Measurements from ENCODE around the gene HMX1.
A peak's percentile ranks its signal among the peaks of the same experiment; 100 is the strongest.

Gene HMX1

DNA sequence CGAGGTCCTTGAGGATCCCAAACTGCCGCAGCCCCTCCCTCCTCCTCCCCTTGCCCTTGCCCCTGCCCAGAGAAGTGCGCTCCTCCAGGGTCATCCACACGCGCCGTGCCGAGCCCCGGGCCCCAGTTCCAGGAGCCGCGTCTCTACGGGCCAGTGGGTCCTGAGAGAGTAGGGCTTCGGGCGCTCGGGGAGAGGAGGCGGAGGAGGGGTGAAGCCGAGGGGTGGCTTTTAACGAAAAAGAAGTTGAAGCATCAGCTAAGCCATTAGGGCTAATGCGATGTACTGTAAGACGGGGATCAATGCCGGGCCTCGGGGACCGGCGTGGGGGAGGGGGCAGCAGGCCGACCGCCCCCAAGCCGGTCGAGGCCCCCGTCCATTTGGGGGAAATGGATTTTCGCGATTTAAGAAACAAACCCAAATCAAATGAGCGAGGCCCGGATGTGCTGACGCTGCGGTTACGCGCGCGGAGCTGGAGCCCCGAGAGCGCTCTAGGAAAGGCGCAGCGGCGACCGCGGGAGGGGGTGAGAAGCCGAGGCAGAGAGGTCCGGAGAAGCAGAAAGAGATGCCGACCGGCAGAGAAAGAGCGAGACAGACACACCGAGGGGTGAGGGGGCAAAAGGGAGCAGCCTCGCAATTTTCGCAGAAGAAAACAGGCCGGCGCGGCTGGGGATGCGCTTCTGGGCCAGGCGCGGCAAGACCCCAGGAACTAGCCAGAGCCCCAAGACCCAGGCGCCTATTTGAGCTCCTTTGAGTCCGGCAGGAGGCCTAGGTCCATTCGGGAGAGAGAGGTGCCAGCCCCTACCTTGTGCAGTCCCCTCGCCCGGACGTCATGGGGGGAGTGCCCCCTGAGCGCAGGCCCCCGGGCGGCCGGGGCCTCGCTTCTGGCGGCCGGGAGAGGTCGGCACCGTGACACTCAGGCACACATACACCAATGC, 13.6 kb downstream of the HMX1 start:
- no peak for DNase-seq (ENCODE audit: low read depth, low spot score)

DNA sequence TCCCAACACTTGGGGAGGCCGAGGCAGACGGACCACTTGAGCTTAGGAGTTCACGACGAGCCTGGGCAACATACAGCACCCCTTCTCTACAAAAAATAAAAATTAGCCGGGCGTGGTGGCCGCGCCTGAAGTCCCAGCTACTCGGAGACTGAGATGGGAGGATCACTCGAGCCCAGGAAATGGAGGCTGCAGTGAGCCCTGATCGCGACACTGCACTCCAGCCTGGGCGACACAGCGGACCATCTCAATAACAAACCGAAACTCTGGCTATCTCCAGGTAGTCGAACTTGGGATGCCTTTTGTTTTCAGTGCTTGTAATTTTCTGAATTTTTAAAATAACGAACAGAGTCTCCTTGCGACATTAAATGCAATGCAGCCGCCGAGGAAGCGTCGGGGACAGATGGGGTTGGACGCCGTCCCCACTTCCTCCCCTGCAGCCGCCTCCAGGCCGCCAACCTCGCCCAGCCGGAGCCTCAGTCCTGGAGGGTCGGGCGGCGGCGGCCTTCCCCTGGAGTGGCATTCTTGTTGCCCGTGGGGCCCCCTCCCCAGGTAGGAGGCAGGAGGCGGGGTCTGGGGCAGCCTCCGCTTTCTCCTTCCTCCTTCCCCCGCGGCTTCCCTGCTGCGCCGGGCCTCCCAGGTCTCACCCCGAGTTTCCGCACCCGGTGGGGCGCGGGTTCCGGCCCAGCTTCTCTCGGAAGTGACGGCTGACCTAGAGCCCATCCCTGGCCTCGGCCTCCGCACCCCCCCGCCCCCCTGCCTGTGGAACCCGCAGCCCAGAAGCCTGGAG, 14.6 kb downstream of the HMX1 start:
- DNase-seq (ENCODE audit: low read depth, low spot score): peak; percentile 23

DNA sequence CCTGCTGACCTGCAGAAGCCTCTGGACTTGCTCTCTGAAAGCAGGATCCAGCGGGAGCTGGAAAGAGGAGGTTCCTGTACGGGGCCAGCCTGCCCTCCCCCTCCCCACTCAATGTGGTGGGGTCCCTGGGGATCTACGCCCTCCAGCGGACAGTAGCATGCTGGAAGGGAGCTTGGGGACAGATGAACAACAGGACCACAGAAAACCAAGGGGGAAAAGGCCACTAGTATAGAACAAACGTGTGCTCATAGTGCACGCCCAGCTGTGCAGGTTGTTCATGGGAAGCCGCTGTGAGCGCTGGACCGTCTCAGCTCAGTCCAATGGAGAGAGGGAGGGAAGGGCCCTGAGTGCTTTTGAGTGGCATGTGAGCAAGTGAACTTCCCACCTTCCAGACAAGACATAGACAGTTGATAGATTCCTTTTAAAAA, 15.8 kb downstream of the HMX1 start:
- DNase-seq (ENCODE audit: low read depth, low spot score): peak; percentile 80

DNA sequence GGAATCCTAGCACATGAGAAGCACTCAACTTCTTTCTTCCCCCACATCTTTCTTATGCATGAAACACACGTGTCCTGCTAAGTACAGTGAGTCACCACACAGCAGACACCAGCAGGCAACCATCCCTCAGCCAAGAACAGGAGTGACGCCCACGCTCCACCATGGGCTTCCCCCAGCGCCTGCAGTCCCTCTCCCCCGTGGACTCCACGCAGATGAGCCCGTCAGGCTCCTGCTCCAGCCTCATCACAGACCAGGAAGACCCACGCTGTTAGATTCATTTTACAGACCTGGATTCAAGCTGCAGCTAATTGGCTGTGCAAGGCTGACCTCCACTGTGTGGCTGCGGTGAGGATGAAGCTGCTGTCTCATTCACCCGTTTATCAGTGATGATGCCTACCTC, 16.7 kb downstream of the HMX1 start:
- DNase-seq (ENCODE audit: low read depth, low spot score): peak; percentile 11

DNA sequence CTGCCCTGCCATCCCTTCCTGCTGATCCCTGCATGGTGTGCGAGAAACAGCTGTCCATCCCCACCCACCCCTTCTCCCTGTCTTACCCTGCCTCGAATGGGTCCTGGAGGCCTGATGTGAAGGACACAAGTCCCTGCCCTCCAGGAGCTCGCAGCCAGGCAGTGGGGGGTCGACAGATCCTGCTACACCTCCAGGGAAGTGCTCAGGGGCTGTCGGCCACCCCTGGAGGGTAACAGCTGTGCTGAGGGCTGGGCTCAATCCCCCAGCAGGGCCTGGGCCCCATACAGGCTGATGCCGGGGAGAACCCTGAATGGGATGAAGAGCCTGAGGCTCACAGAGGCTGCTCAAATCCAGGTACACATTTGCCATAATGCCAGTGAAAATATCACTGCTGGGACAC, 17.6 kb downstream of the HMX1 start:
- peak; percentile 5 for DNase-seq (ENCODE audit: low read depth, low spot score)

DNA sequence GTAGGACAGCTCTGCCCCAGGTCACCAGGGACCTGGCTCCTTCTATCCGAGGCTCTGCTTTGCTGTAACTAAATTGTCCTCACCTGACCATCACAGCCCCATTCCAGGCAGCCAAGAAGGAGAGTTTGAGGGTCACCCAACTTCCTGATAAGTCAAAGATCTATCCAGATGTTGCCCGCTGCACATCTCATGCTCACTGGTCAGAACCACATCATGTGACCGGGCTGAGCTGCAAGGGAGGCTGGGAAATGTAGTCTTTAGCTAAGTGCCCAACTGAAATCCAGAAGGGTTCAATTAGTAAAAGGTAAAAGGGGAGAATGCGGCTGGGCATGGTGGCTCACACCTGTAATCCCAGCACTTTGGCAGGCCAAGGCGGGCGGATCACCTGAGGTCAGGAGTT, 18.4 kb downstream of the HMX1 start:
- peak; percentile 16 for DNase-seq (ENCODE audit: low read depth, low spot score)

DNA sequence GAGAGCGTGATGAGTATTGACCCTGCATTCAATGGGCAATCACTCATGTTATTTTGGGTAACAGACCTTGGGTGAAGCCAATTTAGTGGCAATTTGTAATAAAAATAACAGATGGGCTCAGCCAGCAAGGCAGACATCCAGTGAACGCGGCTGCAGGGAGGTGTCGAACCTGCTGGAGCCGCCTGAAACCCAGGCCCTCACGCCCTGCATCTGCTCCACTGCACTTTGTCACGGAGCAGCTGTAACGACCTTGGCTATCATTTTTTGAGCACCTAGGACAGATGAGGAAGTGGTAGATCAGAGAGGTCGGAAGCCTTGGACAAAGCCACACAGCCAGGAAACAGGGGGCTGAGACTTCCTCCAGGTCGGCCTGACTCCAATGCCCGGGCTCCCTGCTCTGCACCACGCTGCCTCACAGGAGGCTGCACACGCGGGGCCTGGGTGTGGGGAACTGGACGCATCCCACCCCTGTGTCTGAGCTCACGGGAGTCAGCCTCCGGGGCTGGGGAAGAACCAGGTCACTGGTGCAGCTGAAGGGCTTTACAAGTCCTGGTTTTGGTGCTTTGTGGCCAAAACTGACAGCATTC, 19.4 kb downstream of the HMX1 start:
- DNase-seq (ENCODE audit: low read depth, low spot score): no peak

DNA sequence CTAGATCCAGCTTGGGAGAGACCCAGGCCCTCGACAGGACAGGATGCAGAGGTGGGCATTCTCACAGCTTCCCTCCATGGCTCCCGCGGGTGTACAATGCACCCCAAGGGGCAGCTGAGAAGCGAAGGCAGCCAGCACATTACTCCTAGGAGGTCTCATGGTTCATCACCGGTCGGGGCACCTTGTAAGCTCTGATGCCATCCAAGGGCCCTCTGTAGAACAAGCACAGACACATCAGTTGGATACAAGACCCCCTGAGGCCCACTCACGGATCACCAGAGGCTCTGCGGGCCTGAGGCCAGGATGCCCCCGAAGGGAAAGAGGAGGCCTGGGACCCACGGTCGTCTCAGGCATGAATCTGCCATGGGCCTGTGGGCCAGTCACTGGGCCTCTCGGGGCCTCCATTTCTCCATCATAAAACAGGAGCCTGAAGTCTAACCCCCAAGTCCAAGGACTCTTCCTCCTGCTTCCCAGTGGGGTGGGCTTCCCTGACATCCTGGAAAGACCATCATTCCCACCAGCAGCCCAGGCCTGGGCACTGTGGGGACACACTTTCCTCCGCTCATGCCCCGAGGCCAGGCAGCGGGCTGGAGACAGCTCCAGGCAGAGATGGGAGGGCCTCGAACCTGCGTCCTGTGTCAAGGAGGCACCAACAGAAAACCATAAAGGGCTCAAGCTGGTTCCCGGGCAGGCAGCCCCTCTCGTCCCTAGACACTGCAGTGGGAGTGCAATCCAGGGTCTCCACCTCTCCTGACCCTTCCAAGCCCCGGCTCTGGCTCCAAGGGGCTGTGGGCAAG, 20.1 kb downstream of the HMX1 start:
- DNase-seq (ENCODE audit: low read depth, low spot score): no peak

DNA sequence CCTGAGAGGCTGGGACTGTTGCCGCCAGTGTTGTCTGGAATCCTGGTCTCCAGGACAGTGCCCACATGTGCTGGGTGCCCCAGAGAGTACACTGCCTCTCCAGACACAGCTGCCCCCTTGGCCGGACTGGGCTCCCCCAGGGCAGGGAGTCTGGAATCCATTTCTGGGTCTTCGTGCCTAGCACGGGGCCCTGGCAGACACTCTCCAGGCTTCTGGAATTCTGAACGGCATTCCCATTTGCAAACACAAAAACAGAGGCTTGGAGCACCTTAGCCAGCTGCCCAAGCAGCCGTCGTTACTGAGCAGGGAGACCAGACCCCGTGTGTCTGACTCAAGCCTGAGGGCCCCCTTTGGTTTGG, 20.8 kb downstream of the HMX1 start:
- no peak for DNase-seq (ENCODE audit: low read depth, low spot score)

DNA sequence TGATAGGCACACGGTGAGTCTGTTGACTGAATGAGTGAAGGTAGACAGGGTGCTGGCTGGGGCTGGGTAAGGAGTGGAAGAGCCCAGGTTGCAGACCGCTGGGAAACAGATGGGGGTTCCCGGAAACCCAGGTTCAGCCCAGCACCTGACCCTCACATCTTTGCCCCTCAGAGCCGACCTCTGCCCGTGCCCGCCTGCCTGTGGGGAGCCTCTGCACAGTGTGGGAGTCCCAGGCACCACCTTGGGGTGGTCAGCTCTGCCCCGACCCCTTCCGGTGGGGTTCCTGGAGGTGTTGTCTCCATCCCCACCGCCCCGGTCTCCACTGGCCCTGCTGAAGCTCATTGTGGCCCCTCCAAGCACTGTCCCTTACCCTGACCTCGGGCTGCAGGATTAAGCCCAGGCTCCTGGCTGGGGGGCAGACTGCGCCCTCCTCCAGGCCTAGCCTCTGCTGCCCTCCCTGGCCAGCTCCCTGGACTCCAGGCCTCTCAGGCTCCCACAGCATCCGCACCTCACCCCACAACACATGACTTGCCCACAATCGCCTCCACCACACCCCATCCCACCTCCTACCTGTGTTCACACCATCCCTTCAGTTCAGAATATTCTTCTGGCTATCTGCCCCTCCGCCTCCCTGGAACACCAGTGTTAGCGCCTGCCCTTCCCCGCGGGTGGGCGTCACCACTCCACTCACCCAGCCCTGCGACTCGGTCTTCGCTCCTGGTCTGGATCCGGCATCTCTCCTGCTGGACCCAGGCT, 21.4 kb downstream of the HMX1 start:
- no peak for DNase-seq (ENCODE audit: low read depth, low spot score)

DNA sequence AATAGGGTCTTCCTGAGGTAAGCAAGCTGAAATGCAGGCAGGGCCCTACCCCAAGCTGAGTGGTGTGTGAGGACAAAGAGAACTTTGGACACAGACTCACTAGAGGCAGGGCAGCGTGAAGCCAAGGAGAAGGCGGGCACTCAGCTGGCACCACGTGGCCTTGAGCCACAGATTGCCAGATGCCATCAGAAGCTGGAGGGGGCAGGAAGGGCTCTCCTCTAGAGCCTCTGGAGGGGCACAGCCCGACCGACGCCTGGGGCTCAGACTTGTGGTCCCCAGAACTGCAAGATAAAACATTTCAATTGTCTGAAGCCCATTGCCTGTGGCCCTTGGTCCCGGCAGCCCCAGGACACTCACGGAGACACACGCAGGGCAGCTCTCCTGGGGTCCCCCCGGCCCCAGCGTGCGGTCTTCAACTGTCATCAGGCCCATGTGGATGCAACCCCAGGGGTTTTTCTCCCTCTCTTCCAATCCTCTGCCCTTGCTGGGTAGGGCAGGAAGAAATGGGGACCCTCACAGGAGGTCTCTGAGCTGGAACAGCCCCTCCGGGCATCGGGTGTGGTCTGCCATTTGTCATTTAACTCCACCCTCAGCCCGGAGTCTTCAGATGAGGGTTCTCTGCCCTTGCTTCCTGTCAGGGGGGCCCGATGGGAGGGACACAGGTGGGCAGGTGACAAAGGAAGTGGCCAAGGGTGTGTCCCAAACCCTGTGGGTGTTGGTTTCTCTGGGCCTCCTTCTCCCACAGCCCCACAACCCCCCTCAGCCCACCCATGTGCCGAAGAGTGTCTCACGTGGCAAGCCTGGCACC, 22.2 kb downstream of the HMX1 start:
- peak; percentile 8 for DNase-seq (ENCODE audit: low read depth, low spot score)

DNA sequence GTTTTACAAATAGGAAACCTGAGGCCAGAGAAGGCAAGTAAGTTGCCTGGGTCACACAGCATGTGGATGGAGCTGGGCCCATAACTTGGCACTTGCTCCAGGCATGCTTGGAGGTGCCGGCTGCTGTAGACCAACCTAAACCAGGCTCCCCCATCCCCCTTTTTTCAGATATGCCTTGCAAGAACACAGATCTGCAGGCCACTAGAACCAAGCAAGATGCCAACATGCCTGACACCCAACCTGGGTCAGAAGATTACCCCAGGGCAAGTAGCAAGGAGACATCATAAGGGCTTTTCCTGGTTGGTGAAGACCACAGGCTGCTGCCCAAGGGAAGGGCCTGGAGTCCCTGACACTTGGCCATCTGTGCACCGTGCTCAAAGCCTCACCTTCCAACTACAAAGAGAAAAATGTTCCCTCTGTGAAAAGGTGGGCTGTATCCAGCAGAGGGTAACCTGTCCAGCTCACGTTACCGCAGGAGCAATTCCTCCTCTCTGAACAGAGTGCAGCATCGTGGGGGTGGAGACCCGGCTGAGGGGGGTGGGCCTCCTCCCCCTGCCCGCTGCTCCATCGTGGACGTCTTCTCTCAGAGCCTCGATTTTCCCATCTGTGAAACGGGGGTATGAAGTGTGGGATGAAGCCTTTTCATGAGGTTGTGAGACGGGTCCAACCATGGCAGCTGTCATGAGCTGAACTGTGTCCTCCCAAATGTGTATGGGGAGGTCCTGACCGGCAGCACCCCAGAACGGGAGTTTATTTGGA, 23.0 kb downstream of the HMX1 start:
- peak; percentile 4 for DNase-seq (ENCODE audit: low read depth, low spot score)

DNA sequence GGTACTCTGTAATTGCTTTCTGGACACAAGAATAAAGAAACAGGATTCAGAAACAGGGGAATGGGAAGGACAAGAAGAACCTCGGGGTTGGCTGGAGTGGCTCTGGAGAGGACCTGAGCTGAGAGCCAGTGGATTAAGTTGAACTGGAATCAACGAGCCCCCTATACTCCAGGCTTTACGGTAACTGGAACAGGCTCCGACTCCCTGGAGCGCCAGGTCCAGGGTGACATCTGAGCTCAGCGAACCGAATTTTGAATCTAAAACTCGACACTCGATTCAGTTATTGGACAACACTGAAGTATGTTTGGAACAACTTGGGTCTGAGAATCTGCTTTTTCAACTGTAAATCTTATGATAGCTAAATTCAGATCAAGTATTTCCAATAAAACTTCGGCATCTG, 23.9 kb downstream of the HMX1 start:
- peak; percentile 28 for DNase-seq (ENCODE audit: low read depth, low spot score)

DNA sequence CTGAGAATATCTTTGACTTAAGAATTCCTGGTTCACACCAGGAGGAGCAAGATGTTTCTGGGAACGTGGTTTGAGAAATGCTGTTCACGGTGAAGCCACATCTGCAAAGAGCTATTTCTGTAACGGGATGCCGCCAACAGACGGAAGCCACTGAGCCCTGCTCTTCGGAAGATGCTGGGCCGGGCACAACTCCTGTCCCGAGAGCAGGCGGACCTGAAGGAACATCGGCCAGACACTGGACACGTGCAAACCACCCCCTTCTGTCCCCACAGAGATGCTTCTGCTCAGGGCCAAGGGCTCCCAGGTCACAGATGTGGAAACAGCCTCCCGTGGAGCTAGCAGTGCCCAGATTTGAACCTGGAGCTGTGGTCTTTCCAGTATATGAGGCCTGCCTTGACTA, 24.3 kb downstream of the HMX1 start:
- DNase-seq (ENCODE audit: low read depth, low spot score): peak; percentile 2

DNA sequence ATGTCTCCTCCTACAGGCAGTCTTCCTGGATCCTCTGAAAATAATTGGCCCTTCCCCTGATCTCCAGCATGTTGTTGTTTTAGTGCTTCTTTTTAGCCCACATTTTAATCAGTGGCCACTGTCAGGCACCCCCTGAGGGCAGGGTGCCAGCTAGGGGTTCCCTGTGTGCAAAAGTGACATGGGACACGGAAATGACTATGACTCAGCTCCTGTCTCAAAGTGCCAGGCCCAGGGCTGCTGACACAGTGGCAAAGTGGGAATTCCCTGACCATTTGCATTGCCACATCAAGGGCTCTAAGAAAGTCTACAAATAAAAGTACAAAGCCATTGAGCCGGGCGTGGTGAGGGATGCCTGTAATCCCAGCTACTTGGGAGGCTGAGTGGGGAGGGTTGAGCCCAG, 24.8 kb downstream of the HMX1 start:
- peak; percentile 1 for DNase-seq (ENCODE audit: low read depth, low spot score)

DNA sequence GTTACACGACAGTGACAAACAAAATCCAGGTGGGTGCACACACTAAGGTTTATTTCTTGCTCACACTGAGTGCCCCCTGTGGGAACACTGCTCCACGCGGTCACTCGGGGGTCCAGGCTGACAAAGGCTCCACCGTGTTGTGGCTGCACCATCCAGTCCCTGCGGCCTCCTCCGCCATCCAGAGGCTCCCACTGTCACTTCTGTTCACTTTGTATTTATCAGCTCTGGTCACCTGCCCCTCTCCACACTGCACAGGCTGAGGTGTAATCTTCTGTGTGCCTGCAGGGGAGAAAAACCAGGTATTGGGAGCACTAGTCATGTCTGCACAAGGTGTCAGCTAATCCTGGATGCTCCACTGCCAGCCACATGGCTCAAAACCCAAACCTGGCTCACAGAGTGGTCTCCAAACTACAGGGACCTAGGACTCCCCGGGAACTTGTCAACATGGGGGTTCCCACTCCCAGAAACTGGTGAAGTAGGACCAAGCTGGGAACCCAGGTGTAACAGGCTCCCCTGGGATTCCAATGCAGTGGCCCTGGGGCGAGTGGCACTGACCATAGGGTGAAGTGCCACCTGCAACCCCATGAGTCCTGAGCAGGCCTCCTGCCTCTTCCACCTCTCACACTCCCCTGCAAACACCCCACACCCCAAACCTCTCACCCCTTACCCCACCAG, 25.5 kb downstream of the HMX1 start:
- peak; percentile 33 for DNase-seq (ENCODE audit: low read depth, low spot score)

DNA sequence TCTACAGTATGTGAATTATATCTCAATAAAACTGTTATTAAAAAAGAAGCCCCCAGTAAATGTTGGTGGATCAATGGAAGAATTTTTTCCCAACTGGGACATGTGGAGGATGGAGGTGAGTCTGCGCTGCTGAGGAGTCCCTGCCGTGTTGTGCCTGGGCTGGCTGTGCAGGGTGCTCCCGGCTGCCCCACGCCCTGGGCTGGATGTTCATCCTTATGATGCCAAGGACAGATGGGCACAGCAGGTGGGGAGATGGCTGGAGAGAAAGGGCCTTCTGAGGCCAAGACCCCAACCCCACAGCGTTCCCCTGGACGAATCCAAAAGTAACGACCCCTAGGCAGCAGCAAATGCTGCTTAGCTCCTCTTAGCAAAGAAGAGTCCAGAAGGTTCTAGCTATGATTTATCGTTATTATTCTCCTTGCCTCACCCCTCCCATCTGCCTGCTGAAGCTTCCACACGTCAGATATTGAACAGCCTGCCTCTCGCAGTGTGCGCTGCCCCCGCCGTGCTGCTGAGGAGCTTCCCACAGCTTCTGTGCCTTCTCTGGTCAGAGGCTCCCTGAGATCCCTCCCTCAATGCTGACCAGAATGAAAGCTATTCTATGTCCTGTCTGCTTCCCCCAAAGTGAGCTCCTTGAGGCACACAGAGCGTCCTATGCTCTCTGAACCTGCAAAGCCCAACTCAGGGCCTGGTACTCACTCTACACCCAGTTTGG, 26.5 kb downstream of the HMX1 start:
- no peak for DNase-seq (ENCODE audit: low read depth, low spot score)

DNA sequence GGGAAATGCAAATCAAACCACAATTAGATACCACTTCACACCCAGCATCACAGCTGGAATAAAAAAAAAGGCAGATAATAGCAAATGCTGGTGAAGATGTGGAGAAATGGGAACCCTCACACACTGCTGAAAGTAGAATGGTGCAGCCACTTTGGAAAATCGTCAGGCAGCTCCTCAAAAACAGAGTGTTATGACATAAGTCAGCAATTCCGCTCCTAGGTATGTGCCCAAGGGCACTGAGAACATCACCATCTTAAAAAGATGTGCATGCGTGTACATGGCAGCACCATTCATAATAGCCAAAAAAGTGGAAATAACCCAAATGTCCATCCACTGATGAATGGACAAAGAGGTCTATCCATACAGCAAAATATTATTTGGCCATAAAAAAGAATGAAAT, 28.0 kb downstream of the HMX1 start:
- no peak for DNase-seq (ENCODE audit: low read depth, low spot score)

Measured in ELF-1 (cell line).